Gastroesophageal sphincter (tissue), 4 donors: ENCODE measurements around the gene GJA3. TPM values are rescaled to one million over a fixed set of nuclear protein-coding genes. Genes with fewer than 3 reads are reported as not detected.

ENCODE experiments used
- ATAC-seq: fragments of 150-250 bp; one replicate; pipeline ENCODE4 v1.9.1; 2016; ENCODE audit warnings: mild to moderate bottlenecking, moderate library complexity
- H3K27ac ChIP-seq, 4 donors: fragments of 200-600 bp; sonication (generic) in 3 of 4; 1 replicate in 3 of 4; 2 replicates in 1 of 4; pipeline ENCODE4 v1.5.1; 2016 to 2019
- H3K27me3 ChIP-seq: fragments of 200-600 bp; sonication (generic); one replicate; pipeline ENCODE4 v1.5.1; 2019
- H3K36me3 ChIP-seq, 2 donors: fragments of 200-600 bp; sonication (generic); one replicate each; pipeline ENCODE4 v1.5.1; 2019; ENCODE audit warnings: control low read depth in 1 of 2
- H3K4me1 ChIP-seq, 3 donors: fragments of 200-600 bp; sonication (generic); 1 replicate in 2 of 3; 2 replicates in 1 of 3; pipeline ENCODE4 v1.5.1; 2016 to 2019; ENCODE audit warnings: control low read depth in 2 of 3
- H3K4me3 ChIP-seq, 2 donors: fragments of 200-600 bp; sonication (generic); one replicate each; pipeline ENCODE4 v1.5.1; 2019; ENCODE audit warnings: mild to moderate bottlenecking in 1 of 2, moderate library complexity in 1 of 2
- H3K9me3 ChIP-seq, 3 donors: fragments of 200-600 bp; sonication (generic); one replicate each; pipeline ENCODE4 v1.5.1; 2017 to 2019; ENCODE audit warnings: control low read depth in 2 of 3
- CTCF ChIP-seq, 4 experiments: fragments of 200-600 bp in 2 of 4; fragments of 450-650 bp in 2 of 4; sonication (generic) in 1 of 4; IDR thresholded peaks; one replicate each; pipeline ENCODE4 v1.5.1; 2017 to 2019; ENCODE audit warnings: antibody characterized with exemption in 4 of 4, mild to moderate bottlenecking in 2 of 4, moderate library complexity in 2 of 4
- EP300 ChIP-seq: sonication (generic); formaldehyde crosslinking; IDR thresholded peaks from one replicate; pipeline ENCODE4 v1.6.1; 2017; ENCODE audit warnings: antibody characterized with exemption, mild to moderate bottlenecking
- POLR2A ChIP-seq, 2 donors: fragments of 450-650 bp; IDR thresholded peaks; one replicate each; pipeline ENCODE4 v1.6.1; 2017; ENCODE audit warnings: antibody characterized with exemption in 2 of 2, mild to moderate bottlenecking in 2 of 2, moderate library complexity in 1 of 2
- POLR2AphosphoS5 ChIP-seq: sonication (generic); formaldehyde crosslinking; IDR thresholded peaks from one replicate; pipeline ENCODE4 v1.6.1; 2017; ENCODE audit warnings: antibody characterized with exemption
- WGBS, 2 donors: methylation state at CpG; one replicate each; pipeline ENCODE4 v1.1.5; 2018; ENCODE audit warnings: low coverage in 1 of 2; 5-methylcytosine and 5-hydroxymethylcytosine counted together
- total RNA-seq, 4 donors: library from RNA; depleted of rRNA; stranded (reverse); fragments of >200 nt; gene quantifications; one replicate each; pipeline ENCODE4 v1.1.0, GENCODE V29; 2016

Gene GJA3
- total RNA-seq, 4 donors from 2014 or later: 0.04 to 0.07 TPM; not detected in 2

DNA sequence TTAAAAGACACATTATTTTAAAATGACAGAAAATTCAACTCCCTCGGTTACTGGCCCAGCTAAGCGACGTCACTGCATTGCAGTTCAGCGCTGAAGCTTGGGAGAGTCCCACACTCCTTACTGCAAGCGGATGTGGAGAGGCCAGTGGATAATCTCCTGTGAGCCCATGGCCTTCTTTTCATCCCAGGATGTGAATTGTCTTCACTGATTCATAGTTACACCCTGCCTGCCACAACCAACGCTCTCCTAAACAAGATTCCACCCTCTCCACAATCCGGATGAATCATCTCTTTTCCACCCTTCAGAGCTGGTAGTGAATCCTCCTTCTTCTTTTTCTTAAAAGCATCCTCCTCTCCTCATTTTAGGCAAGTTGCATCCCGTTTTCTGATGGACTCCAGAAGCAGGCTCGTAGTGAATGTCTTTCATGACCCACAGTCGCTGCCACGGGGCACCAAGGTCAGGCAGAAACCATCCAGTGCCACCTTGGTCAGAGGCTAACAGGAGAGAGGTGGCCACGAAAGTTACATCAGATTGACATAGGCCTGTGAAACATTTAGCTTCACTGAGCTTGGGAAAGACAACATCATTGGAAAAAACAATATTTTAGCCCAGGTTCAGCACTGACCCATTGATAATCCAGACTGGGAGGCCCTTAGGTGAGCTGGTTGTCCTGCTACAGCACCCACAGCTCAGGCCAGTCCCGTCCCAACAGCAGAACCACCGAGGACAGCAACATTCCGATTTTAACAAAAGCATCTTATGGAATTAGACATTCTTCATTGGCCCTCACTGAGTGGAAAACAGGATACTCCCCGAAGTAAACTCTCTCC lies 29.8 kb upstream of the GJA3 start:
- 75 to 87% methylated on average over 7 to 11 of the region's 16 CpGs for WGBS, 2 donors
- Histone ChIP-seq H3K27ac (no peak overlapping the region), H3K27me3 (peaks cover 67% of the 10 kb centered on the region), H3K9me3 (no peaks in the 10 kb centered on the region), H3K4me1 (peaks cover 0 to 31% (median 13%) of the 10 kb centered on the region in 3 donors), H3K36me3 (no peaks in the 10 kb centered on the region), H3K4me3 (no peak overlapping the region)
- TF ChIP-seq POLR2A (IDR thresholded peaks at IDR 0.05) (no peak), POLR2AphosphoS5 (no peak), CTCF (IDR thresholded peaks at IDR 0.05) (no peak), EP300 (no peak)
- no peak for ATAC-seq

- 71 to 87% methylated on average over 4 to 5 of the region's 5 CpGs for WGBS, 2 donors
- no peaks in the 10 kb centered on the region for H3K36me3 ChIP-seq
- no peak overlapping the region for H3K4me3 ChIP-seq
- ATAC-seq: no peak
- H3K9me3 ChIP-seq: no peaks in the 10 kb centered on the region
- no peak overlapping the region for H3K27ac ChIP-seq
- peaks cover 66% of the 10 kb centered on the region for H3K27me3 ChIP-seq
- peaks cover 0 to 31% (median 13%) of the 10 kb centered on the region in 3 donors for H3K4me1 ChIP-seq
- TF ChIP-seq CTCF (IDR thresholded peaks at IDR 0.05): no peak
- no peak for TF ChIP-seq POLR2A (IDR thresholded peaks at IDR 0.05)
- no peak for TF ChIP-seq POLR2AphosphoS5
- TF ChIP-seq EP300: no peak
Observed at GRCh38 chr13:20190076-20190475, 29.2 kb upstream of the GJA3 start.

DNA sequence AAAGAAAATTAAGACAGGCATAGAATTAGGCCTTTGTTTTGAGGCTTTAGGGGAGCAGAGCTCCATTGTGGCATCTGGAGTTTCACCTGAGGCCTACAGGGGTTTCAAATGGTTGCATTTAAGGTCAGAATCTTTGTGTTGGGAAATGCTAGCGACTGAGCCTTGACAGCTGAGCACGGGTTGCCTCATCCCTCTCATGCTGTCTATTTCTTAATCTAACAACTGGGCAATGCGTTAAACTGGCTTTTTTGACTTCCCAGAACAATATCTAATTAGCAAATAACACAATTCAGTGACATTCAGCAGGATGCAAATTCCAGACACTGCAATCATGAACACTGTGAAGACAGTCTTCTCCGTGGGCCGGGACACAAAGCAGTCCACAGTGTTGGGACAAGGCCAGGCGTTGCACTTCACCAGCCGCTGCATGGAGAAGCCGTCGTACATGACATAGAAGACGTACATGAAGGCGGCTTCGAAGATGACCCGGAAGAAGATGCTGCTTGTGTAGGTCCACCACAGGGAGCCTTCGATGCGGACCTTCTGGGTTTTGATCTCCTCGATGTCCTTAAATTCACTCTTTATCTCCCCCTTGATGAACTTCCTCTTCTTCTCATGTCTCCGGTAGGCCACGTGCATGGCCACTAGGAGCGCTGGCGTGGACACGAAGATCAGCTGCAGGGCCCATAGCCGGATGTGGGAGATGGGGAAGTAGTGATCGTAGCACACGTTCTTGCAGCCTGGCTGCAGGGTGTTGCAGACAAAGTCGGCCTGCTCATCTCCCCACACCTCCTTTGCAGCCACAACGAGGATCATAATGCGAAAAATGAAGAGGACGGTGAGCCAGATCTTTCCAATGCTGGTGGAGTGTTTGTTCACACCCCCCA lies 28.1 kb upstream of the GJA3 start:
- Histone ChIP-seq H3K9me3 (no peaks in the 10 kb centered on the region), H3K27ac (no peak overlapping the region), H3K36me3 (no peaks in the 10 kb centered on the region), H3K27me3 (peaks cover 66% of the 10 kb centered on the region), H3K4me1 (peaks cover 0 to 26% (median 13%) of the 10 kb centered on the region in 3 donors), H3K4me3 (no peak overlapping the region)
- ATAC-seq: no peak
- 82 to 97% methylated on average over 13 to 17 of the region's 28 CpGs for WGBS, 2 donors
- TF ChIP-seq POLR2A (IDR thresholded peaks at IDR 0.05) (no peak), POLR2AphosphoS5 (no peak), CTCF (IDR thresholded peaks at IDR 0.05) (no peak), EP300 (no peak)

- no peaks in the 10 kb centered on the region for H3K36me3 ChIP-seq
- peaks cover 46% of the 10 kb centered on the region for H3K27me3 ChIP-seq
- H3K4me1 ChIP-seq: peaks cover 0 to 5% (median 0%) of the 10 kb centered on the region in 3 donors
- H3K4me3 ChIP-seq: no peak overlapping the region
- 63 to 72% methylated on average over 3 to 6 of the region's 6 CpGs for WGBS, 2 donors
- no peaks in the 10 kb centered on the region for H3K9me3 ChIP-seq
- no peak overlapping the region for H3K27ac ChIP-seq
- ATAC-seq: no peak
- TF ChIP-seq POLR2AphosphoS5 (no peak), EP300 (no peak), CTCF (IDR thresholded peaks at IDR 0.05) (no peak), POLR2A (IDR thresholded peaks at IDR 0.05) (no peak)
Observed at GRCh38 chr13:20186771-20187170, 25.9 kb upstream of the GJA3 start.
